Smooth muscle cell (in vitro differentiated cells): ENCODE measurements around the gene KLF15. TPM values are rescaled to one million over a fixed set of nuclear protein-coding genes. Genes with fewer than 3 reads are reported as not detected.

Experiments
- DNase-seq: peaks from one replicate; lab custom pipeline; 2025; ENCODE audit not compliant: unreplicated experiment; lab: John Stamatoyannopoulos, UW
- H2AFZ ChIP-seq: fragments of 200-600 bp; sonication (generic); 2 replicates; pipeline ENCODE4 v1.6.0; 2016; ENCODE audit warnings: antibody characterized with exemption, low read depth, mild to moderate bottlenecking
- H3F3A ChIP-seq: fragments of 200-600 bp; sonication (generic); 2 replicates; pipeline ENCODE4 v1.6.0; 2017; ENCODE audit warnings: antibody characterized with exemption, low read depth
- H3K27ac ChIP-seq: fragments of 200-600 bp; sonication (generic); 2 replicates; pipeline ENCODE4 v1.5.1; 2016; ENCODE audit warnings: low read depth, mild to moderate bottlenecking
- H3K27me3 ChIP-seq: fragments of 200-600 bp; sonication (generic); 2 replicates; pipeline ENCODE4 v1.6.1; 2016; ENCODE audit warnings: low read depth, mild to moderate bottlenecking
- H3K36me3 ChIP-seq: fragments of 200-600 bp; sonication (generic); 2 replicates; pipeline ENCODE4 v1.5.1; 2016; ENCODE audit warnings: low read depth
- H3K4me1 ChIP-seq: fragments of 200-600 bp; sonication (generic); 2 replicates; pipeline ENCODE4 v1.5.1; 2016; ENCODE audit warnings: low read depth
- H3K4me2 ChIP-seq: fragments of 200-600 bp; sonication (generic); 2 replicates; pipeline ENCODE4 v1.6.0; 2016; ENCODE audit warnings: mild to moderate bottlenecking
- H3K4me3 ChIP-seq: fragments of 200-600 bp; sonication (generic); 2 replicates; pipeline ENCODE4 v1.5.1; 2016; ENCODE audit warnings: mild to moderate bottlenecking
- H3K79me2 ChIP-seq: fragments of 200-600 bp; sonication (generic); 2 replicates; pipeline ENCODE4 v1.6.0; 2016; ENCODE audit warnings: low read depth, mild to moderate bottlenecking
- H3K9ac ChIP-seq: fragments of 200-600 bp; sonication (generic); 2 replicates; pipeline ENCODE4 v1.6.0; 2016; ENCODE audit warnings: low read depth
- H3K9me3 ChIP-seq: fragments of 200-600 bp; sonication (generic); replicated peaks from 2 replicates; pipeline ENCODE4 v1.5.1; 2016; ENCODE audit warnings: low read depth
- H4K20me1 ChIP-seq: fragments of 200-600 bp; sonication (generic); 2 replicates; pipeline ENCODE4 v1.6.0; 2016; ENCODE audit warnings: low read depth
- WGBS: methylation state at CpG from one replicate; pipeline ENCODE4 v1.1.7; 2016; ENCODE audit warnings: low lambda C conversion rate; 5-methylcytosine and 5-hydroxymethylcytosine counted together
- polyA plus RNA-seq: library from polyadenylated mRNA; unstranded; fragments of >200 nt; fragmentation: Nextera tagmentation; extraction: Ambion mirVana; gene quantifications from 2 replicates; pipeline ENCODE4 v1.2.1, GENCODE V29; 2016
- total RNA-seq: library from RNA; depleted of rRNA; stranded (reverse); fragments of >200 nt; gene quantifications from 2 replicates; pipeline ENCODE4 v1.2.3, GENCODE V29; 2014
- TF ChIP-seq, protein P1 (sequence below): fragments of 200-600 bp; sonication (generic); IDR thresholded peaks from 2 replicates; pipeline ENCODE4 v1.5.1; 2017; ENCODE audit warnings: borderline replicate concordance, mild to moderate bottlenecking, antibody characterized with exemption; ENCODE audit not compliant: insufficient read depth, poor library complexity, severe bottlenecking

KLF15 gene
- total and polyA plus RNA-seq, 2 experiments from 2014 or later, result not detected

GRCh38 chr3:126306888-126307482 is 50.2 kb downstream of the KLF15 start:
- no peak for DNase-seq
- no peaks in the 10 kb centered on the region for H3K9me3 ChIP-seq
- H3K79me2 ChIP-seq, result no peaks in the 10 kb centered on the region
- no peak overlapping the region for H3K4me2 ChIP-seq
- TF ChIP-seq, protein P1, sequence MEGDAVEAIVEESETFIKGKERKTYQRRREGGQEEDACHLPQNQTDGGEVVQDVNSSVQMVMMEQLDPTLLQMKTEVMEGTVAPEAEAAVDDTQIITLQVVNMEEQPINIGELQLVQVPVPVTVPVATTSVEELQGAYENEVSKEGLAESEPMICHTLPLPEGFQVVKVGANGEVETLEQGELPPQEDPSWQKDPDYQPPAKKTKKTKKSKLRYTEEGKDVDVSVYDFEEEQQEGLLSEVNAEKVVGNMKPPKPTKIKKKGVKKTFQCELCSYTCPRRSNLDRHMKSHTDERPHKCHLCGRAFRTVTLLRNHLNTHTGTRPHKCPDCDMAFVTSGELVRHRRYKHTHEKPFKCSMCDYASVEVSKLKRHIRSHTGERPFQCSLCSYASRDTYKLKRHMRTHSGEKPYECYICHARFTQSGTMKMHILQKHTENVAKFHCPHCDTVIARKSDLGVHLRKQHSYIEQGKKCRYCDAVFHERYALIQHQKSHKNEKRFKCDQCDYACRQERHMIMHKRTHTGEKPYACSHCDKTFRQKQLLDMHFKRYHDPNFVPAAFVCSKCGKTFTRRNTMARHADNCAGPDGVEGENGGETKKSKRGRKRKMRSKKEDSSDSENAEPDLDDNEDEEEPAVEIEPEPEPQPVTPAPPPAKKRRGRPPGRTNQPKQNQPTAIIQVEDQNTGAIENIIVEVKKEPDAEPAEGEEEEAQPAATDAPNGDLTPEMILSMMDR, result no peak
- H3K4me3 ChIP-seq, result no peak overlapping the region
- 85% methylated on average over 8 of the region's 8 CpGs for WGBS
- H2AFZ ChIP-seq, result no peak overlapping the region
- H3K36me3 ChIP-seq, result no peaks in the 10 kb centered on the region
- no peaks in the 10 kb centered on the region for H3K4me1 ChIP-seq
- no peaks in the 10 kb centered on the region for H4K20me1 ChIP-seq
- no peak overlapping the region for H3K27ac ChIP-seq
- H3K27me3 ChIP-seq, result no peaks in the 10 kb centered on the region
- no peak overlapping the region for H3K9ac ChIP-seq
- H3F3A ChIP-seq, result no peaks in the 10 kb centered on the region

GRCh38 chr3:126306397-126306796 is 50.8 kb downstream of the KLF15 start:
- WGBS, result 85% methylated on average over 7 of the region's 7 CpGs
- no peak overlapping the region for H3K4me2 ChIP-seq
- TF ChIP-seq, protein P1, result no peak
- no peak overlapping the region for H2AFZ ChIP-seq
- no peak for DNase-seq
- H3K27ac ChIP-seq, result no peak overlapping the region
- no peaks in the 10 kb centered on the region for H3K9me3 ChIP-seq
- no peaks in the 10 kb centered on the region for H3K4me1 ChIP-seq
- no peaks in the 10 kb centered on the region for H3K36me3 ChIP-seq
- no peaks in the 10 kb centered on the region for H4K20me1 ChIP-seq
- no peaks in the 10 kb centered on the region for H3K27me3 ChIP-seq
- no peak overlapping the region for H3K9ac ChIP-seq
- no peaks in the 10 kb centered on the region for H3F3A ChIP-seq
- H3K79me2 ChIP-seq, result no peaks in the 10 kb centered on the region
- no peak overlapping the region for H3K4me3 ChIP-seq

- H3K27me3 ChIP-seq, result no peaks in the 10 kb centered on the region
- H3K9me3 ChIP-seq, result no peaks in the 10 kb centered on the region
- TF ChIP-seq, protein P1, result no peak
- no peaks in the 10 kb centered on the region for H3K4me1 ChIP-seq
- no peaks in the 10 kb centered on the region for H4K20me1 ChIP-seq
- H3K4me3 ChIP-seq, result no peak overlapping the region
- H3K79me2 ChIP-seq, result no peaks in the 10 kb centered on the region
- no peak overlapping the region for H3K27ac ChIP-seq
- H2AFZ ChIP-seq, result no peak overlapping the region
- no peaks in the 10 kb centered on the region for H3F3A ChIP-seq
- no peak for DNase-seq
- no peaks in the 10 kb centered on the region for H3K36me3 ChIP-seq
- no peak overlapping the region for H3K9ac ChIP-seq
- no peak overlapping the region for H3K4me2 ChIP-seq
These were observed 51.8 kb downstream of the KLF15 start for GRCh38 chr3:126305427-126305826.

GRCh38 chr3:126304704-126305103 is 52.5 kb downstream of the KLF15 start:
- Histone ChIP-seq H3K36me3 (no peaks in the 10 kb centered on the region), H3K4me1 (no peaks in the 10 kb centered on the region), H3K27me3 (no peaks in the 10 kb centered on the region), H3K27ac (no peak overlapping the region), H3K4me2 (no peak overlapping the region), H2AFZ (no peak overlapping the region), H3K4me3 (no peak overlapping the region), H3K9me3 (no peaks in the 10 kb centered on the region), H3K79me2 (no peaks in the 10 kb centered on the region), H3F3A (no peaks in the 10 kb centered on the region), H4K20me1 (no peaks in the 10 kb centered on the region), H3K9ac (no peak overlapping the region)
- TF ChIP-seq, protein P1, result no peak
- WGBS, result 56% methylated on average over 3 of the region's 3 CpGs
- no peak for DNase-seq
